HL-60 (cell line): ENCODE results near the gene RAI1.

Source experiments
- REST ChIP-seq: IDR thresholded peaks from 2 replicates; pipeline ENCODE4 v1.6.1; 2012; ENCODE audit warnings: low read depth; ENCODE audit not compliant: insufficient replicate concordance
- TF ChIP-seq, protein P1 (sequence below): IDR thresholded peaks from one replicate; pipeline ENCODE4 v1.5.1; 2011; ENCODE audit warnings: low read length, control low read depth, inconsistent platforms; ENCODE audit not compliant: insufficient read depth

- TF ChIP-seq, protein P1, sequence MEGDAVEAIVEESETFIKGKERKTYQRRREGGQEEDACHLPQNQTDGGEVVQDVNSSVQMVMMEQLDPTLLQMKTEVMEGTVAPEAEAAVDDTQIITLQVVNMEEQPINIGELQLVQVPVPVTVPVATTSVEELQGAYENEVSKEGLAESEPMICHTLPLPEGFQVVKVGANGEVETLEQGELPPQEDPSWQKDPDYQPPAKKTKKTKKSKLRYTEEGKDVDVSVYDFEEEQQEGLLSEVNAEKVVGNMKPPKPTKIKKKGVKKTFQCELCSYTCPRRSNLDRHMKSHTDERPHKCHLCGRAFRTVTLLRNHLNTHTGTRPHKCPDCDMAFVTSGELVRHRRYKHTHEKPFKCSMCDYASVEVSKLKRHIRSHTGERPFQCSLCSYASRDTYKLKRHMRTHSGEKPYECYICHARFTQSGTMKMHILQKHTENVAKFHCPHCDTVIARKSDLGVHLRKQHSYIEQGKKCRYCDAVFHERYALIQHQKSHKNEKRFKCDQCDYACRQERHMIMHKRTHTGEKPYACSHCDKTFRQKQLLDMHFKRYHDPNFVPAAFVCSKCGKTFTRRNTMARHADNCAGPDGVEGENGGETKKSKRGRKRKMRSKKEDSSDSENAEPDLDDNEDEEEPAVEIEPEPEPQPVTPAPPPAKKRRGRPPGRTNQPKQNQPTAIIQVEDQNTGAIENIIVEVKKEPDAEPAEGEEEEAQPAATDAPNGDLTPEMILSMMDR = no peak
- TF ChIP-seq REST = no peak
These were observed 45.3 kb downstream of the RAI1 start for GRCh38 chr17:17726458-17727060.
